ENCODE measurements around the gene IGF1R. TPM values are rescaled to one million over a fixed set of nuclear protein-coding genes. Genes with fewer than 3 reads are reported as not detected.

The IGF1R gene
- total and polyA plus RNA-seq, 2 of the 8 experiments (the other 6 are each of a cell fraction or from before 2014, with no cell fraction given): 32.9 to 109 TPM

DNA sequence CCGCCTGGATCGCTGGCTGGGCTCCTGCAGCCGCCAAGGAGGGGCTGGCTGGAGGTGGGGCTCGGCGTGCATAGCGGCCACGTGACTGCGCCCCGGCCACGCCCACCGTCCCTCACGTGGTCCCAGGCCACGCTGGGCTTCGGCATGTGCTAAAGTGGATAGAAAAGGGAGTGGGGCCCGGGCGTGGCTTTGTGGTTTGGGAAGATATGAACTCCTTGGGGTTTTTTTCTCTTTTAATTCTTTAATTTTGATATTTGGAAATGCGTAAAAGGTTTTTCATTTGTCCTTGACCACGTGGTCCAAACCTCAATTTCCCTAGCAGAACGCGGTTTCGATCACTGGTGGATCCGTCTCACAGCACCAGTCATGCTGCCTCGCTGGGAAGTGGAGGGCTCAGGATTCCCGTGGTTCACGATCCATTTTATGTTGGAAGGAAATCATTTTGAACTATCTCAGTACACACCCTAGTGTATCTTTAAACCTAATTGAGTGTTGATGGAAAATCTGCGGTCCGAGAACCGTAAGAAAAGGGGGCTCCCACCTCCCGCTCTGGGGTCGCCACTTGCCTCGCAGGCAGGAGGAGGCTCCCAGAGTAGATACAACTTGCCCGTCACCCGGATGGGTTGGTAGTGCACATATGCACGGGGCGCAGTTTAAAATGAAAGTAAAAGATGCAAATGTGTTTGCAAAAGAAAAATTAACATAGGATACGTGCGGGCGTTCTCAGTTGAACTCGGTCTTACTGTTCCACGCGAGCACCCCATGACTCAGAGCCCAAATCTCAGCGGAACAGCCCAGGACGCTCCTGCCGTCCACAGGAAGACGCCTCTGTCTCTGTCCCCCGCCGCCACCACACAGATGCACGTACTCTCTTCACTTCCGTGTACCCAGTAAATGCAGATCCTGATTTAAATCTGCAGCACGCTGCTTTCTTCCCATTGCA is 217.3 kb downstream of the IGF1R start (continued):
- TF ChIP-seq, protein P1, sequence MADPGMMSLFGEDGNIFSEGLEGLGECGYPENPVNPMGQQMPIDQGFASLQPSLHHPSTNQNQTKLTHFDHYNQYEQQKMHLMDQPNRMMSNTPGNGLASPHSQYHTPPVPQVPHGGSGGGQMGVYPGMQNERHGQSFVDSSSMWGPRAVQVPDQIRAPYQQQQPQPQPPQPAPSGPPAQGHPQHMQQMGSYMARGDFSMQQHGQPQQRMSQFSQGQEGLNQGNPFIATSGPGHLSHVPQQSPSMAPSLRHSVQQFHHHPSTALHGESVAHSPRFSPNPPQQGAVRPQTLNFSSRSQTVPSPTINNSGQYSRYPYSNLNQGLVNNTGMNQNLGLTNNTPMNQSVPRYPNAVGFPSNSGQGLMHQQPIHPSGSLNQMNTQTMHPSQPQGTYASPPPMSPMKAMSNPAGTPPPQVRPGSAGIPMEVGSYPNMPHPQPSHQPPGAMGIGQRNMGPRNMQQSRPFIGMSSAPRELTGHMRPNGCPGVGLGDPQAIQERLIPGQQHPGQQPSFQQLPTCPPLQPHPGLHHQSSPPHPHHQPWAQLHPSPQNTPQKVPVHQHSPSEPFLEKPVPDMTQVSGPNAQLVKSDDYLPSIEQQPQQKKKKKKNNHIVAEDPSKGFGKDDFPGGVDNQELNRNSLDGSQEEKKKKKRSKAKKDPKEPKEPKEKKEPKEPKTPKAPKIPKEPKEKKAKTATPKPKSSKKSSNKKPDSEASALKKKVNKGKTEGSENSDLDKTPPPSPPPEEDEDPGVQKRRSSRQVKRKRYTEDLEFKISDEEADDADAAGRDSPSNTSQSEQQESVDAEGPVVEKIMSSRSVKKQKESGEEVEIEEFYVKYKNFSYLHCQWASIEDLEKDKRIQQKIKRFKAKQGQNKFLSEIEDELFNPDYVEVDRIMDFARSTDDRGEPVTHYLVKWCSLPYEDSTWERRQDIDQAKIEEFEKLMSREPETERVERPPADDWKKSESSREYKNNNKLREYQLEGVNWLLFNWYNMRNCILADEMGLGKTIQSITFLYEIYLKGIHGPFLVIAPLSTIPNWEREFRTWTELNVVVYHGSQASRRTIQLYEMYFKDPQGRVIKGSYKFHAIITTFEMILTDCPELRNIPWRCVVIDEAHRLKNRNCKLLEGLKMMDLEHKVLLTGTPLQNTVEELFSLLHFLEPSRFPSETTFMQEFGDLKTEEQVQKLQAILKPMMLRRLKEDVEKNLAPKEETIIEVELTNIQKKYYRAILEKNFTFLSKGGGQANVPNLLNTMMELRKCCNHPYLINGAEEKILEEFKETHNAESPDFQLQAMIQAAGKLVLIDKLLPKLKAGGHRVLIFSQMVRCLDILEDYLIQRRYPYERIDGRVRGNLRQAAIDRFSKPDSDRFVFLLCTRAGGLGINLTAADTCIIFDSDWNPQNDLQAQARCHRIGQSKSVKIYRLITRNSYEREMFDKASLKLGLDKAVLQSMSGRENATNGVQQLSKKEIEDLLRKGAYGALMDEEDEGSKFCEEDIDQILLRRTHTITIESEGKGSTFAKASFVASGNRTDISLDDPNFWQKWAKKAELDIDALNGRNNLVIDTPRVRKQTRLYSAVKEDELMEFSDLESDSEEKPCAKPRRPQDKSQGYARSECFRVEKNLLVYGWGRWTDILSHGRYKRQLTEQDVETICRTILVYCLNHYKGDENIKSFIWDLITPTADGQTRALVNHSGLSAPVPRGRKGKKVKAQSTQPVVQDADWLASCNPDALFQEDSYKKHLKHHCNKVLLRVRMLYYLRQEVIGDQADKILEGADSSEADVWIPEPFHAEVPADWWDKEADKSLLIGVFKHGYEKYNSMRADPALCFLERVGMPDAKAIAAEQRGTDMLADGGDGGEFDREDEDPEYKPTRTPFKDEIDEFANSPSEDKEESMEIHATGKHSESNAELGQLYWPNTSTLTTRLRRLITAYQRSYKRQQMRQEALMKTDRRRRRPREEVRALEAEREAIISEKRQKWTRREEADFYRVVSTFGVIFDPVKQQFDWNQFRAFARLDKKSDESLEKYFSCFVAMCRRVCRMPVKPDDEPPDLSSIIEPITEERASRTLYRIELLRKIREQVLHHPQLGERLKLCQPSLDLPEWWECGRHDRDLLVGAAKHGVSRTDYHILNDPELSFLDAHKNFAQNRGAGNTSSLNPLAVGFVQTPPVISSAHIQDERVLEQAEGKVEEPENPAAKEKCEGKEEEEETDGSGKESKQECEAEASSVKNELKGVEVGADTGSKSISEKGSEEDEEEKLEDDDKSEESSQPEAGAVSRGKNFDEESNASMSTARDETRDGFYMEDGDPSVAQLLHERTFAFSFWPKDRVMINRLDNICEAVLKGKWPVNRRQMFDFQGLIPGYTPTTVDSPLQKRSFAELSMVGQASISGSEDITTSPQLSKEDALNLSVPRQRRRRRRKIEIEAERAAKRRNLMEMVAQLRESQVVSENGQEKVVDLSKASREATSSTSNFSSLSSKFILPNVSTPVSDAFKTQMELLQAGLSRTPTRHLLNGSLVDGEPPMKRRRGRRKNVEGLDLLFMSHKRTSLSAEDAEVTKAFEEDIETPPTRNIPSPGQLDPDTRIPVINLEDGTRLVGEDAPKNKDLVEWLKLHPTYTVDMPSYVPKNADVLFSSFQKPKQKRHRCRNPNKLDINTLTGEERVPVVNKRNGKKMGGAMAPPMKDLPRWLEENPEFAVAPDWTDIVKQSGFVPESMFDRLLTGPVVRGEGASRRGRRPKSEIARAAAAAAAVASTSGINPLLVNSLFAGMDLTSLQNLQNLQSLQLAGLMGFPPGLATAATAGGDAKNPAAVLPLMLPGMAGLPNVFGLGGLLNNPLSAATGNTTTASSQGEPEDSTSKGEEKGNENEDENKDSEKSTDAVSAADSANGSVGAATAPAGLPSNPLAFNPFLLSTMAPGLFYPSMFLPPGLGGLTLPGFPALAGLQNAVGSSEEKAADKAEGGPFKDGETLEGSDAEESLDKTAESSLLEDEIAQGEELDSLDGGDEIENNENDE (IDR thresholded peaks at IDR 0.05; ENCODE audit: insufficient replicate concordance, low read length): no peak
